GM18867 (cell line): ENCODE results near the gene GARRE1.
A peak's percentile ranks its signal among the peaks of the same experiment; 100 is the strongest.
"Not testable (repeated sequence)": the region's sequence is repeated elsewhere in the genome, so short reads cannot be mapped to it uniquely, and the experiment has no call there.

ENCODE experiments used
- ATAC-seq: cut with Tn5 transposase; IDR thresholded peaks from one replicate; pipeline ENCODE4 v1.9.1; 2021; ENCODE audit warnings: mild to moderate bottlenecking, moderate library complexity; ENCODE audit not compliant: unreplicated experiment

GARRE1 gene, protein sequence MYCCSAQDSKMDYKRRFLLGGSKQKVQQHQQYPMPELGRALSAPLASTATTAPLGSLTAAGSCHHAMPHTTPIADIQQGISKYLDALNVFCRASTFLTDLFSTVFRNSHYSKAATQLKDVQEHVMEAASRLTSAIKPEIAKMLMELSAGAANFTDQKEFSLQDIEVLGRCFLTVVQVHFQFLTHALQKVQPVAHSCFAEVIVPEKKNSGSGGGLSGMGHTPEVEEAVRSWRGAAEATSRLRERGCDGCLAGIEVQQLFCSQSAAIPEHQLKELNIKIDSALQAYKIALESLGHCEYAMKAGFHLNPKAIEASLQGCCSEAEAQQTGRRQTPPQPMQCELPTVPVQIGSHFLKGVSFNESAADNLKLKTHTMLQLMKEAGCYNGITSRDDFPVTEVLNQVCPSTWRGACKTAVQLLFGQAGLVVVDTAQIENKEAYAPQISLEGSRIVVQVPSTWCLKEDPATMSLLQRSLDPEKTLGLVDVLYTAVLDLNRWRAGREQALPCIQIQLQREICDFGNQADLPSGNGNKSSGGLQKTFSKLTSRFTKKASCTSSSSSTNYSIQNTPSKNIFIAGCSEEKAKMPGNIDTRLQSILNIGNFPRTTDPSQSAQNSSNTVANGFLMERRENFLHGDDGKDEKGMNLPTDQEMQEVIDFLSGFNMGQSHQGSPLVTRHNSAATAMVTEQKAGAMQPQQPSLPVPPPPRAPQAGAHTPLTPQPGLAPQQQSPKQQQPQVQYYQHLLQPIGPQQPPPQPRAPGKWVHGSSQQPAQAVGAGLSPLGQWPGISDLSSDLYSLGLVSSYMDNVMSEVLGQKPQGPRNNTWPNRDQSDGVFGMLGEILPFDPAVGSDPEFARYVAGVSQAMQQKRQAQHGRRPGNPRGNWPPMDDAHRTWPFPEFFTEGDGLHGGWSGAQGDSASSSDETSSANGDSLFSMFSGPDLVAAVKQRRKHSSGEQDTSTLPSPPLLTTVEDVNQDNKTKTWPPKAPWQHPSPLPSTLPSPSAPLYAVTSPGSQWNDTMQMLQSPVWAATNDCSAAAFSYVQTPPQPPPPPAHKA (N-terminal part only)

DNA sequence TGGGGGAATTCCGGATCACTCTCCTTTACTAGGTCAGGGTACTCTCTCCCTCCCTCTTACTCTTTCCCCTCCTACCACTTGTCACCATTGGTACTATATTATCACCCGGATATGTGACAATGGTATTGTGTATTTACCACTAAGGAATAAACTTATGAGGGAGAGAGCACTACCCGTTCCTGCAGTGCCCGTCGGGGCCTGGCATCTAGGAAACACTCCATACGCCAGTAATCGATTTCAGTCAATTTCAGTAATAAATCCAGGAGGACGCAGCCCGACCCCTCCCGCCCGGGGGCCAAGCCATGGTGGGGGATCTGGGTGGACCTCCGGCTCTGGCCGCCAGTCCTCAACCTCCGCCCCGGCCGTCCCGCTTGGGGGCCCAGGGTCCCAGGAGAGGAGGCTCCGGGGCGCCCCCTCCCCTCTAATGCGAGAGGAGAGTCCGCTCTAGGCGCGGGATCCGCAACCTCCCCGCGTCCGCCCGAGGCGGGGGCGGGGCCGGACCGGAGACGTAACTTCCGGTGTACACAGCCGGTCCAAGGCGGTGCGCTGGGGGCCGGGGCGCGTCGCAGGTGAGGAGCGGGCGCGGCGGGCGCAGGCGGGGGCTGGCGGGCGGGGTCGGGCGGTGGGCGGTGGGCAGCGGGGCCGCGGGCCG is at the start of gene GARRE1:
Gene GARRE1 (plus strand): TSS at position 509 of the 652 bp plus-strand sequence. CDS start 45,920 bp downstream, outside the sequence.
- peak; percentile 88 for ATAC-seq

DNA sequence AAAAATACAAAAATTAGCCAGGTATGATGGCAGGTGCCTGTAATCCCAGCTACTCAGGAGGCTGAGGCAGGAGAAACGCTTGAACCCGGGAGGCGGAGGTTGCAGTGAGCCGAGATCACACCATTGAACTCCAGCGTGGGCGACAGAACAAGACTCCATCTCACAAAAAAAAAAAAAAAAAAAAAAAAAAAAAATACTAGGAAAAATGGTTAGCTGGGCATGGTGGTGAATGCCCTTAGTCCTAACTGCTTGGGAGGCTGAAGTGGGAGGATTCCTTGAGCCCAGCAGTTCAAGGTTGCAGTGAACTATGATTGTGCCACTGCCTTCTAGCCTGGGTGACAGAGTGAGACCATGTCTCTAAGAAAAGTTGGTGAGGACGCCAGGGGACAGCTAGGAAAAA is 49.0 kb upstream of the GARRE1 start:
- not testable (repeated sequence) for ATAC-seq

DNA sequence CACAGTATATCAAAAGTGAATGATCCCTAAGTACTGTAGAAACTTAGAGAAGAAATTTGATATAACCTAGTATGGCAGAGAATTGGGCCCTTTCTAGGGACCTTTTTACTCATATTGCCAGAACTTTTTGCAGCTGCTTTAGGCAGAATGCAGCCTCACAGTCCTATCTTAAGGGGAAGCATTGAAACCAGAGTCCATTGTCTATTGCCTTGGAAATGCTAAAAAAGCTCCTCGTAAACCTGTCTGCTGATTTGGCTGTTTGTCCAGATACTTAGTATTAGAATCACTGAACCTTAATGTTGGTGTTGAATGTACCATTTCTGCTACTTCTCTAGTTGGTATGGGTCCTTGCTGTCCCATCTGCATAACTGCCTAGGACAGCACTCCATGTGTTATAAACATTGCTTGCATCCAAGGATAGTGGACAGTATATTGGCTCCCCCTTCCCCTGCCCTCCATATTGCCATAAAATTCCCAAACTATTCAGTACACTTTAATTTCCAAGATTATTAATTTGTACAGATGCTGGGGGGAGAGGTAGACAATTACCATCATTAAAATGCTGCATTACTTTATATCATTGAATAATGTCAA is 46.0 kb upstream of the GARRE1 start:
- ATAC-seq: no peak

DNA sequence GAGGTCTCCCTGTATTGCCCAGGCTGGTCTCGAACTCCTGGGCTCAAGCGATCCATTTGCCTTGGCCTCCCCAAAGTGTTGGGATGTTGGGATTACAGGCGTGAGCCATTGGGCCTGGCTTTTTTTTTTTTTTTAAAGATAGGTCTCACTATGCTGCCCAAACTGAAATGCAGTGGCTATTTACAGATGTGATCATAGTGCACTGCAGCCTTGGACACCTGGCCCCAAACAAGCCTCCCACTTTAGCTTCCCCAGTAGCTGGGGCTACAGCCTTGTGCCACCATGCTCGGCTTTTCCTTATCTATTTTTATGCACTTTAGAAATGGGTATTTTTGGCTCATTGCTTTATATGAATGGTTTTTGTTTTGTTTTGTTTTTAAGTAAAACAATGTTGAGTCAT is 44.6 kb upstream of the GARRE1 start:
- no peak for ATAC-seq

DNA sequence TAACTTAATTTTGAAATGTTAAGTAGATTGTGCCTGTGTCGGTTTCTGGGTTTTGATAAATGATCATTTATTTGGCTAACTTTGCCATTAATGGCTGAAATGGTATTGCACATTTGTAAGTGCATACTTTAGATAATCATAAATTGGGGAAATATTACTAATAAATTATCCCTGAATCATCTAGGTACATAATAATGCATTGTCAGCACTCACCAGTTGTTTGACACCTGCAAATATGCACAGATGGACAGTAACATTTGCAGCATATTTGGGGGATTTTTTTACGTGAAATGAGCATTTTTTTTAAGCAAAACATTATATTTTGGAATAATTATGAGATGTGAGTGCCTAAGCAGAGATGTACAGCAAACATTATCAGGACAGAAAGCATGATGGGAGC is 41.1 kb upstream of the GARRE1 start:
- ATAC-seq: no peak

DNA sequence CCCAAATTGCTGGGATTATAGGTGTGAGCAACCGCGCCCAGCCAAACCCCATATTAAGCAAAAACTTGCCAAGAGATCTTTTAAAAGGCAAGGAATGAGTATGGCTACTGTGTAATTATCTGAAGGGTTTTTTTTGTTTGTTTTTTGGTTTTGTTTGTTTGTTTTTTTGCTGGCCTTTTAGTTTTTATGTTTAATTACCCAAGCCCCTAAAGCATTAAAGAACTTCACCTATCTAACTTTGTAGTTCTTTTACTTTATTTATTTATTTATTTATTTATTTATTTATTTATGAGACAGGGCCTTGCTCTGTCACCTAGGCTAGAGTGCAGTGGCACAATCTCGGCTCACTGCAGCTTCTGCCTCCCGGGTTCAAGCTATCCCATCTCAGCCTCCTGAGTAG is 40.3 kb upstream of the GARRE1 start:
- ATAC-seq: no peak

DNA sequence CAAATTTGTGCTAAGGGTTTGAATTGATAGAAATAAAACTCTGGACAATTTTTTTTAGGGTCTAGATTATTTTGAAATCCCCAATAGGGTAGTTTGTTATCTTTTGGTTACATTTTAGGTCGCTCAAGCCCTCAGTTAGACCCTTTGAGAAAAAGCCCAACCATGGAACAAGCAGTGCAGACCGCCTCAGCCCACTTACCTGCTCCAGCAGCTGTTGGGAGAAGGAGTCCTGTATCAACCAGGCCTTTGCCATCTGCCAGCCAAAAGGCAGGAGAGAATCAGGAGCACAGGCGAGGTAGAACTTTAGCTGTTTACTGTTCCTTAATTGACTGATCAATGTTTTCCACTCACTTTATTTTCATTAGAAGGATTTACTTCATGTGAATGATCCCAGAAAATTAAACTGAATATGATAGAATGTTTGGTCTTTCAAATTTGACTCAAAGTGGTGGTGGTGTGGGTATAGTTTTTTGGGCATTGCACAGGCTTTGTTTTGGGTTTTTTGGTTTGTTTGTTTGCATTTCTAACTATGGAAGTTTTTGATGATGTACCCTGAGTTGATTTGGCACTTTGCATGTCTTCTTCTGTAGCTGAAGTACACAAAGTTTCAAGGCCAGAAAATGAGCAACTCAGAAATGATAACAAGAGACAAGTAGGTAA is 39.2 kb upstream of the GARRE1 start:
- no peak for ATAC-seq

DNA sequence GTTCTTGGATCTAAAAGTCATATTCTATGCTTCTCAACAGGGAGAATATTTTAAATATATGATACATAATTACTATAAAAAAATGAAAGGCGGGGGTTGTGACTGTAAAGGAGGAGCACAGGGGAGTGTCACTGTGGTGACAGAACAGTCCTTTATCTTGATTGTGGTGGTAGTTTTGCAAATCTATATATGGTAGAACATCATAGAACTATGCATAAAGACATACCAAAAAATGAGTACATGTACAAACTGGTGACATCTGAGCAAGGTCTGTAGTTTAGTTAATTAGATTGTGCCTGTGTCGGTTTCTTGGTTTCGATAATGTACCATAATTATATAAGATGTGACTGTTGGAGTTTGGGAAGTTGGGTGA is 38.7 kb upstream of the GARRE1 start:
- no peak for ATAC-seq

DNA sequence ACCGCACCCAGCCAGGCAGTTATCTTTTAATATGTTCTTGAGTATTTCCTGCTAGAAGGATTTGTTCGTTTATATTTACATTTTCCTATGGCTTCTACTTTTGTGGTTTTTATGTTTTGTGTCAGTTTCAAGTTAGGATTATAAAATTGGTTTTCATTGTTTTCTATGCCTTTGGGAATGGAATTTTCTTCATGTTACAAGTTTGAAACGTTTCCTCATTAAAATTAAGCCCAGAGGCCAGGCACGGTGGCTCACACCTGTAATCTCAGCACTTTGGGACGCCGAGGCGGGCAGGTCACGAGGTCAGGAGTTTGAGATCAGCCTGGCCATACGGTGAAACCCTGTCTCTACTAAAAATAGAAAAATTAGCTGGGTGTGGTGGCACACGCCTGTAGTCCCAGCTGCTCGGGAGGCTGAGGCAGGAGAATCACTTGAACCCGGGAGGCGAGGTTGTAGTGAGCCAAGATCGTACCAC is 37.6 kb upstream of the GARRE1 start:
- not testable (repeated sequence) for ATAC-seq

DNA sequence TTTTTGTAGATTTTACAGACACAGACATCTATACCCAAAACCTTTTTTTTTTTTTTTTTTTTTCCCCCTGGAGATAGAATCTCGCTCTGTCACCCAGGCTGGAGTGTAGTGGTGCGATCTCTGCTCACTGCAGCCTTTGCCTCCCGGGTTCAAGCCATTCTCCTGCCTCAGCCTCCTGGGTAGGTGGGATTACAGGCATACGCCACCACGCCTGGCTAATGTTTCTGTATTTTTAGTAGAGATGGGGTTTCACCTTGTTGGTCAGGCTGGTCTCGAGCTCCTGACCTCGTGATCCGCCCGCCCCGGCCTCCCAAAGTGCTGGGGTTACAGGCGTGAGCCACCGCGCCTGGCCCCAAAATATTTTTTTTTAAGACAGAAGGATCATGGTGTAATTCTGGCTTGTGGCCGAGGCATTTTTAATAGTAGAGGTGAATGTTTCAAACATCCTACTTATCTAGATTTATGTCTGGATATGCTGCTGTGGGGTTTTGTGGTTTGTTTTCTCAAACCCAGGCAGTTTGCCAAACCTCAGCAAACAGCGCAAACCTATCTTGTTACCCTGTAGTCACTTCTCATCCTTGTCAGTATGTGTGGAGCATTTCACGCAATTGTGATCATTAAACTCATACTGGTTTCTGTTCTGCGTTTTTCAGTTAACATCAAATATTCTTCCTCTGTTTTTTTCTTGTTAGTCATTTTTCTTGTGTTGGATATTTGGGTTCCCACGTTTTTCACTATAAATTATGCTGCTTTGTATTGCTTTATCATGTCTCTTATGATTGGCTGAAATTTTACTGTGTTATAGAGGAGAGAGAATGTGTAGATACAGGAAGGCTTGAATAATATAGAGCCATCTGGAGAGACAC is 36.2 kb upstream of the GARRE1 start:
- ATAC-seq: peak; percentile 51

DNA sequence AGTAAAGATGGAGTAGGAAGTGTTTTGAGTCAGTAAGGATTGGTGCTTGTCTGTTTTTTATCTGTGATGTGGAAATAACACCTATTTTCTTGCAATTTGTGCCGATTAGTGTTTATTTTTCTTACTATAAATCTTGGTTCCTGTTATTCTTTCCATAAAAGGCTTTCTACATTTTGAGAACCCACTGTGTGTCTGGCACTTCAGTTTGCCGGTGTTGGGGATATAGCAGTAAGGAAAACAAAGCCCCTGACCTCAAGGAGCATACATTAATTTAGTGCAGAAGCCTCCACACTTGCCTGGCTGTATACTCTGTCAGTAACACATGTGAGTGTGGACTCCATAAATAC is 35.6 kb upstream of the GARRE1 start:
- ATAC-seq: no peak

DNA sequence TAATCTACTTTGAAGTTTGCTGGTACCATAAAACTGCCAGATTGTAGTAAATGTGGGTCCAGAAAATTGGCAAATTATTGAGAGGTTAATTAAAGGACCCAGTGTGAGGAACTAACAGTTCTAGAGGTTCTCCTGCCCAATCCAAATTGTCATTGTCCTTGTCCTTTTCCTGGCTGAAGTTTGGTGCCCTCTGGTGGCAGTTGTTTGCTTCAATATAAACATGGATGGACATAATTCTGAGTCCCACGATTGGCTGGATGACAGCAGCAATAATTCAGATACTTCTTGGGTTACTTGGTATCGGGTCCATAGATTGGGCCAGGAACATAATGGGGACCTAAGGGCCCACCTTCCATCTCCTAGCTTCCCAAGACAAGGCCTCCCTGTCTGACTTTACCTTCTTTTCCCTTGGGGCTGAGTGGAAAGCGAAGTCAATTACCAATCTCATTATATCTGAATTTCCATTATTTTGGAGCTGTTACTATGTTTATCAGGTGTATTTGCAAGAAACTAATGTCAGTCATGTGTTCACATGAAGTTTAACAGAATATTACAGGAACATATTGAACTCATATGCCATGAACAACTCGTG is 33.8 kb upstream of the GARRE1 start:
- no peak for ATAC-seq

DNA sequence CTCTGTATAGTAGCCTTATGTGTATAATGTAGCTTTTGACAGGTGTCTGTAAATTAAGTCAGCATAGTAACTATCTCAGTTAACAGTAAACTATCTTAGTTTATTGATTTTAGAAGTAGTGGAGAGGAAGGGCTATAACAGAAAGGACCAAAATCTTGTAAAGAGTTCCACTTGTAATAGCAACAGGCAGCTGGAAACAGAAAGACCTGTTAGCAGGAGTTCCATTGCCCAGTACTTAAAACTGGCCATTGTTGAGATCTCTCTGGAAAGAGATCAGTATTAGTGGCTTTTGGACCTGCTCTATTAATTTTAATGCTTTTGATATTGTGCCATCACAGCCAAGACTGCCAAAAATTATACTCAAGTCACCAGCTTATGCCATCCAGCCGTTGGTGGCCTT is 32.0 kb upstream of the GARRE1 start:
- no peak for ATAC-seq

DNA sequence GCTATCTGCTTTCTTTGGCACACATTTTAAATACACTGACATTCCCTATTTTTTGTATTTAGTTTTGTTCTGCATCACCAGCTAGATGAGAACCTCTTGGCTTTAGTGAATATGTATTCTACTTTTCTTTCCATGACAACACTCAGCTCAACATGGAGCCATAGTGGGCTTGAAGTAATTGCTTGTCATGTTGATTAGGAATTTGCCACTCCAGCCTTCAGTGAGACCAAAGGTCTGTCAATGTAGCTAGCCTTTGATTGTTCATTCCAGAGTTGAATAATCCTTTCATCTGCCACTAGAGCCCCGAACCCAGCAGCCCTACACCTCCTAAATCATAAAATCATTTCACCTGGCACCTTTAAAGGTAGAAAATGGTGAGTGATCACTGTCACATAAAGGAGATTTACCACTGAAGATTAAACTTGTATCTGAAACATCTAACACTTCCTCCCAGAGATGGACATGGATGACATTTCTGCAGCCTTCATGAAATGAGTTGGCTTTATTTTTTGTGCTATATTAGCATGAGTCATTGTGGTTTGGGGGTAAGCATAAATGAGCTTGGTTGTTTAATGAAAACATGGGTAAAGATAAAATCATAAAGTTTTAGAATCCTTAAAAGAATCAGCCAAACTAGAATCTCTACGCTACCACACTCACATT is 29.2 kb upstream of the GARRE1 start:
- ATAC-seq: no peak

DNA sequence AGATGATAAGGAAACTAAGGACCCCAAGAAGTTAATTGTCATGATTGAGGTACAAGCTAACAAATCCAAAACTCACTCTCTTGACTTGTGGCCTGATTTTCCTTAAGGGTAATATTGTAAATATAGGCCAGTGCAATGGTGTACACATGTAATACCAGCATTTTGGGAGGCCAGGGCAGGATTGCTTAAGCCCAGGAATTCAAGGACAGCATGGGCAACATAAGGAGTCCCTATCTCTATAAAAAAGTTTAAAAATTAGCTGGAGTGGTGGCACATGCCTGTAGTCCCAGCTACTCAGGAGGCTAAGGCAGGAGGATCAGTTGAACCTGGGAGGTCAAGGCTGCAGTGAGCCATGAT is 28.7 kb upstream of the GARRE1 start:
- no peak for ATAC-seq

DNA sequence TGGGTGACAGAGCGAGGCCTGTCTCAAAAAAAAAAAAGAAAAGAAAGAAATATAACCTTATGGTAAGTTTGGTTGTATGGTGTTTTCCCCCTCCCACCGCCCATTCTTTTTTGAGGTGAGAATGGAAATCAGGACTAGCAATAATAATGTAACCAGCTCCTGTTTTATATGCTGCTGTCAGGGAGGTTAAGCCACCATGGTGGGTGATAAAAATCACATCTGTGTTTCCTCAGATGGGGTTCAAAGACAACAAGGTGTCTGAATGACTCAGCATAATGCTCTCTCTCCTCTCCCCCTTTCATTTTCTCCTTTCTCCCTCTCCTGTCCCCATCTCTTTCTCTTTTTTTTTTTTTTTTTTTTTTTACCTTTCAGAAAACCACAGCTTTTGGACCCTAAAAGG is 28.3 kb upstream of the GARRE1 start:
- no peak for ATAC-seq

DNA sequence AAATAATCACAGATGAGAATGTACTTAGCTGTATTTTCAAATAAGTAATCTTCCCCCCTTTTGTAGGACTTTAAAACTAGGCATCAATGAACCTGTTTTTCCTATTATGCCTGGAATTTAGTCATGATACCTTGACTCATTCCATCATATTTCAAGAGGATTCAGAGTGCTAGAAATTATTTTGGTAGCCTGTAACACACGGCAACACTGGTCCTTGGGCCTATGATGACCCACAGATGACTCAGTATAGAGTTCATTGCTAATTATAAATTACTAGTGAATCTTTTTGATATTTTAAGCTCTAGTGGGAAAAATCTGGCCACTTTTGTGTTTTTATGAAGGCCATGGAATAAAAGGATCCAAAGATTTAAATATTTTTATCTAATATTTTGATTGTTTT is 26.0 kb upstream of the GARRE1 start:
- no peak for ATAC-seq

DNA sequence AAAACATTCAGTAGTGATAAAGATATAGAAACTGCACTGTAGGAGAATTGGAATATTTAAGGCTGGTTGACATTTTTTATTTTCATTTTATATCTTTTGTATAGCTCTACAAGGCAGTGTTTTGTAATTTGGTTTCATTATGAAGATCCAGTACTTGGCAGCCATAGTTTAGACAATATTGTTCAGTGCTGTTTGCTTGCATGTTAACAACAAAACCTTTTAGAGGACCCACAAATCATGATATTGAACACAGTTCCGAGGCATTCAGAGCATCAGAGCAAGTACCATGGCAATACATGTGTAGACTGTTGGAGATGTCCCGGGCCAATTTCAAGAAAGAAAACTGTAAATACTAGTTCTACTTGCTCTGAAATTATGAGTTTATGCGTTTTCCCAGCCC is 25.6 kb upstream of the GARRE1 start:
- ATAC-seq: no peak

DNA sequence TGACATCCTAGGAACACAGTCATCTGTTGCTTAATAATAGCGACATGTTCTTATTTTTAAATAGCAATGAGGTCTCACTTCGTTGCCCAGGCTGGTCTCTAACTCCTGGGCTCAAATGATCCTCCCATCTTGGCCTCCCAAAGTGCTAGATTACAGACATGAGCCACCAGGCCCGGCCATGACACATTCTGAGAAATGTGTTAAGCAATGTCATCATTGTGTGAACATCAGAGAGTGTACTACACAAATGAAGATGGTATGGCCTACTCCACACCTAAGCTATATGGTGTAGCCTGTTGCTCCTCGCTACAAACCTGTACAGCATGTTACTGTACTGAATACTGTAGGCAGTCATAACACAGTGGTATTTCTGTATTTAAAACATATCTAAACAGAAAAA is 24.6 kb upstream of the GARRE1 start:
- no peak for ATAC-seq
